HepG2 (cell line): ENCODE data around the gene CAP2.

ENCODE experiments used
- POLR2AphosphoS5 ChIP-seq: IDR thresholded peaks from 2 replicates; pipeline ENCODE4 v1.6.1; 2012; ENCODE audit warnings: low read depth, low read length
- SMAD3 ChIP-seq: sonication (generic); formaldehyde crosslinking; IDR thresholded peaks from 2 replicates; pipeline ENCODE4 v1.4.0; 2020; ENCODE audit warnings: missing genetic modification reagents
- YY1 ChIP-seq: IDR thresholded peaks from 2 replicates; pipeline ENCODE4 v1.6.1; 2011; ENCODE audit warnings: low read length, low read depth, moderate library complexity, mild to moderate bottlenecking; ENCODE audit not compliant: insufficient read depth, insufficient replicate concordance
- ZNF124 ChIP-seq: sonication (generic); formaldehyde crosslinking; IDR thresholded peaks from 2 replicates; pipeline ENCODE4 v1.4.0; 2020; ENCODE audit warnings: missing genetic modification reagents
- TF ChIP-seq, protein P1 (sequence below): sonication (generic); formaldehyde crosslinking; IDR thresholded peaks from 2 replicates; pipeline ENCODE4 v1.5.0; 2020; ENCODE audit warnings: mild to moderate bottlenecking, missing genetic modification reagents, moderate library complexity
- TF ChIP-seq, protein P2 (sequence below): sonication (generic); formaldehyde crosslinking; IDR thresholded peaks from 2 replicates; pipeline ENCODE4 v1.9.0; 2021; ENCODE audit warnings: missing genetic modification reagents, borderline replicate concordance
- TF ChIP-seq, protein P3 (sequence below): sonication (generic); formaldehyde crosslinking; IDR thresholded peaks from 2 replicates; pipeline ENCODE4 v1.4.0; 2020; ENCODE audit warnings: missing genetic modification reagents

DNA sequence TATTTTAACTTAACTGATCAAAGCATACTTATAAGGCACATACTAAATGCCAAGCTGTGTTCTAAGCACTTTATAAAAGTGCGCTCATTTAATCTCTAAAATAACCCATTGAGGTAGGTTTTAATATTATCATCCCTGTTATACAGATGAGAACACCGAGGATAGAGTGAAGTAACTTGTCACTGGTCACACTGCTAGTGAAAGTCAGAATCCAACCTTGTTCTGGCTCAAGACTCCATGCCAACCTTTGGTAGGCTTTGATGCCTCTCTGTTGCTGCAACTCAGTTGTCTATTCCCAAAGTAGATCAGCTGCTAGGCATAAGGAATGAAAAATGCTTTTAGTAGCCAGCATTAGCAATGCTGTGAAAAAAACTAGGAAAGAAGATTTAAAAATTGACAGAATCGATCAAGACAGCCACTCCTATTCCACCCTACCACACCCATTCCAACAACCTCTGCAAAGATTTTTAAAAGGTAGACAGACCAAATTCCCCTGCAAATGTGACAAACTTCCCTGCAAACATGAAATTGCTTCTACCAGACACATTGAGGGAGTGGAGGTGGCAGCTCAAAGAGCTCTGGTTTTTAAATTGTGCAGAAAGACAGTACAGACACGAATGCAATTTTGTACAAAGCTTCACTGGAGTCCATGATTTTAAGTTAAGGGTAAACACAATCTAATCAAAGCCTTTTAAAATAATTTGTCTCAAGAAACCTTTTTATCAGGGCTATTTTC is 39.8 kb upstream of the CAP2 start:
- TF ChIP-seq YY1 (no peak), SMAD3 (no peak), POLR2AphosphoS5 (no peak), ZNF124 (CRISPR knock-in tag) (no peak)
- TF ChIP-seq, protein P1, sequence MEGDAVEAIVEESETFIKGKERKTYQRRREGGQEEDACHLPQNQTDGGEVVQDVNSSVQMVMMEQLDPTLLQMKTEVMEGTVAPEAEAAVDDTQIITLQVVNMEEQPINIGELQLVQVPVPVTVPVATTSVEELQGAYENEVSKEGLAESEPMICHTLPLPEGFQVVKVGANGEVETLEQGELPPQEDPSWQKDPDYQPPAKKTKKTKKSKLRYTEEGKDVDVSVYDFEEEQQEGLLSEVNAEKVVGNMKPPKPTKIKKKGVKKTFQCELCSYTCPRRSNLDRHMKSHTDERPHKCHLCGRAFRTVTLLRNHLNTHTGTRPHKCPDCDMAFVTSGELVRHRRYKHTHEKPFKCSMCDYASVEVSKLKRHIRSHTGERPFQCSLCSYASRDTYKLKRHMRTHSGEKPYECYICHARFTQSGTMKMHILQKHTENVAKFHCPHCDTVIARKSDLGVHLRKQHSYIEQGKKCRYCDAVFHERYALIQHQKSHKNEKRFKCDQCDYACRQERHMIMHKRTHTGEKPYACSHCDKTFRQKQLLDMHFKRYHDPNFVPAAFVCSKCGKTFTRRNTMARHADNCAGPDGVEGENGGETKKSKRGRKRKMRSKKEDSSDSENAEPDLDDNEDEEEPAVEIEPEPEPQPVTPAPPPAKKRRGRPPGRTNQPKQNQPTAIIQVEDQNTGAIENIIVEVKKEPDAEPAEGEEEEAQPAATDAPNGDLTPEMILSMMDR (CRISPR knock-in tag): no peak
- TF ChIP-seq, protein P2, sequence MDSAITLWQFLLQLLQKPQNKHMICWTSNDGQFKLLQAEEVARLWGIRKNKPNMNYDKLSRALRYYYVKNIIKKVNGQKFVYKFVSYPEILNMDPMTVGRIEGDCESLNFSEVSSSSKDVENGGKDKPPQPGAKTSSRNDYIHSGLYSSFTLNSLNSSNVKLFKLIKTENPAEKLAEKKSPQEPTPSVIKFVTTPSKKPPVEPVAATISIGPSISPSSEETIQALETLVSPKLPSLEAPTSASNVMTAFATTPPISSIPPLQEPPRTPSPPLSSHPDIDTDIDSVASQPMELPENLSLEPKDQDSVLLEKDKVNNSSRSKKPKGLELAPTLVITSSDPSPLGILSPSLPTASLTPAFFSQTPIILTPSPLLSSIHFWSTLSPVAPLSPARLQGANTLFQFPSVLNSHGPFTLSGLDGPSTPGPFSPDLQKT: no peak
- TF ChIP-seq, protein P3, sequence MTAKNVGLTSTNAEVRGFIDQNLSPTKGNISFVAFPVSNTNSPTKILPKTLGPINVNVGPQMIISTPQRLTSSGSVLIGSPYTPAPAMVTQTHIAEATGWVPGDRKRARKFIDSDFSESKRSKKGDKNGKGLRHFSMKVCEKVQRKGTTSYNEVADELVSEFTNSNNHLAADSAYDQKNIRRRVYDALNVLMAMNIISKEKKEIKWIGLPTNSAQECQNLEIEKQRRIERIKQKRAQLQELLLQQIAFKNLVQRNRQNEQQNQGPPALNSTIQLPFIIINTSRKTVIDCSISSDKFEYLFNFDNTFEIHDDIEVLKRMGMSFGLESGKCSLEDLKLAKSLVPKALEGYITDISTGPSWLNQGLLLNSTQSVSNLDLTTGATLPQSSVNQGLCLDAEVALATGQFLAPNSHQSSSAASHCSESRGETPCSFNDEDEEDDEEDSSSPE (CRISPR knock-in tag): no peak
